Measurements from ENCODE around the gene RCN2. TPM values are rescaled to one million over a fixed set of nuclear protein-coding genes. Genes with fewer than 3 reads are reported as not detected.

Gene RCN2
- total RNA-seq, 2 experiments from 2014 or later = 23.2 to 26.8 TPM

DNA sequence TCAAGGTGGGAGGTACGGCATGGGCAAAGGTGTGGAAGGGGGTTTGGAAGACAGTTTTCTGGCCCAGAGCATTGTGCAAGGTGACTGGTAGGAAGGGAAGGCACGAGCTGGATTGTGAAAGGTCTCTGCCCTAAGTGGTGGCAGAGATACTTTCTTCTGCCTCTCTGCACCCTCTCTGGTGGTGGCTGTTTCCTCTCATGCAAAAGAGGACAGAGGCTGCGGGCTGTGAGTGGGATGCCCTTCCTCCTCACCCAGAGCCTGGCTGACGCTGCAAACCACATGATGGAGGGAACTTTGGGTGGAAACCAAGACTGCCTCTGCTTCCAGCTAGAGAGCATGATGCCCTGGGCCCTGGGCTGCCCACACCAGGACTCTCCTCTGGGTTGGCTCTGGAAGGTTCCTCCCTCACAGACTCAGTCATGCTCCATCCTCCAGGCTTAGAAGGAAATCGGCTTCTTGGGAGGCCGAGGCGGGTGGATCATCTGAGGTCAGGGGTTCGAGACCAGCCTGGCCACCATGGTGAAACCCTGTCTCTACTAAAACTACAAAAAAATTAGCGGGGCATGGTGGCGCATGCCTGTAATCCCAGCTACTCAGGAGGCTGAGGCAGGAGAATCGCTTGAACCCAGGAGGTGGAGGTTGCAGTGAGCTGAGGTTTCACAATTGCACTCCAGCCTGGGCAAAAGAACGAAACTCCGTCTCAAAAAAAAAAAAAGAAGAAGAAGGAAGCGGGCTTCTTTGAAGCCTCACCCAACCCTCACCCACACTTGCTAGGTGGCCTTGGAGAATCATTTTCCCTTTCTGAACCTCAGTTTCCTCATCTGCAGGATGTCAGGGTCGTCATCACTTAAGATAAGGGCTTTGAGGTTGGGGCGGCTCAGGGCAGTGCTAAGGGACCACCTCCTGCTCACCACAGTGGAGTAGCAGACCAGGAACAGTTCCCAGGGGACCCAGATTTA lies 71.7 kb downstream of the RCN2 start:
- POLR2A ChIA-PET = interaction anchor here (0.6 kb wide), 1 partner anchor 8 kb away, joined by 3 read pairs; the partner anchor contains the start of gene PSTPIP1
- peak; percentile 83 for DNase-seq
- Mint-ChIP-seq H3K4me1 (peaks cover 86% of the 10 kb centered on the region), H3K9me3 (peaks cover 3% of the 10 kb centered on the region), H3K36me3 (ENCODE audit: low read depth) (peaks cover 64% of the 10 kb centered on the region), H3K4me3 (peak overlapping the region; percentile 75), H3K27ac (peak overlapping the region; percentile 92), H3K27me3 (no peaks in the 10 kb centered on the region)
- CTCF ChIA-PET = interaction anchor here (1.4 to 1.6 kb wide), 2 partner anchors 8 to 10 kb away, joined by 3 to 6 read pairs; partner anchors contain the start of gene PSTPIP1

Other genes starting within 250 kb of the RCN2 start
- 10 to 100 TPM; 28.1 to 28.6 TPM for gene SCAPER, start 26.4 kb upstream of the RCN2 start, total RNA-seq
- 100 to 1,000 TPM; 135 to 176 TPM for gene PSTPIP1, start 63.4 kb downstream of the RCN2 start, total RNA-seq
- 10 to 100 TPM; 14.5 to 16.7 TPM for gene TSPAN3, start 139.4 kb downstream of the RCN2 start, total RNA-seq